ENCODE measurements around the gene PXDN.
A peak's percentile ranks its signal among the peaks of the same experiment; 100 is the strongest.

PXDN gene

GRCh38 chr2:1661891-1662605 lies 82.3 kb downstream of the PXDN start:
- DNase-seq: no peak

DNA sequence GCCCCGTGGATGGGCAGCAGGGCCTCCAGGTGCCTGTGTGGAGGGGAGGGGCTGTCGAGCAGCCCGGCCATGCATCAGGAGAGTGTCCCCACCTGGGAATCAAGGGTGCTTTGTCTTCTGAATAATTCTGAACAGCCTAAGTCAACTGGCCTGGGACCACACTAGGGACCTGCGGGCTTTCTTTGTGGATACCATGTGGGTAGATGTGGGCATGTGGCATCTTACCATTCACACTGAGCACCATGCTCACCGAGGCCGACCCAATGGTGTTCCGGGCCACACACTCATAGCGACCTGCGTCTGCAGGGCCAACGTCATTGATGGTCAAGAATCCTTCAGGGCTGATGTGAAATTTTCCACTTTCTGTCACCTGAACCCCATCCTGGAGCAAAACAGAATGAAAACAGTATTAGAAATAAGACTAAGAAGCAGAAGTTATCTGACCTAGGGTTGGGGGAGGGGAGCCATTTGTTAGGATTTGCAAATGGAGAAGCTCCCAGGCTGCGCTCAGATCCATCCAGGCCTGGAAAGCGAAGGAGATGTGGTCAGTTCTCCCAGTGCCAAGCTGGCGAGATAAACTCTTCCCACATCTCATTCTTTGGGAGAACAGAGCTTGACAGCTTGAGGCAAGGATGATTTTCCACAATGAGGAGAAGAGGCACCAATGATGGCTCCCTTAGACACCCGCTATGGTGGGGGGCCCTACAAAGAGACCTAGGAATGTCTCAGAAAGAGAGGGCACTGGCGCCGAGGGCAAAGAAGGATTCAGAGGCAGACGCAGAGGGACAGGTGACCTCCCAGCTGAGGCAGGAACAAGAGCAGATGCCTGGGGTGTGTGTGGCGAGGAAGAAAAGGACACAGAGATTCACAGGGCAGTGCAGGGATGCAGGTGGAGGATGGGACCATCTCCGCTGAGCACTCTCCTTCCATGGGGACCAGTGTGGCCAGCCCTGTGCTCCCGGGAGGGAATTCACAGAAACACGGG lies 83.4 kb downstream of the PXDN start:
- no peak for DNase-seq

DNA sequence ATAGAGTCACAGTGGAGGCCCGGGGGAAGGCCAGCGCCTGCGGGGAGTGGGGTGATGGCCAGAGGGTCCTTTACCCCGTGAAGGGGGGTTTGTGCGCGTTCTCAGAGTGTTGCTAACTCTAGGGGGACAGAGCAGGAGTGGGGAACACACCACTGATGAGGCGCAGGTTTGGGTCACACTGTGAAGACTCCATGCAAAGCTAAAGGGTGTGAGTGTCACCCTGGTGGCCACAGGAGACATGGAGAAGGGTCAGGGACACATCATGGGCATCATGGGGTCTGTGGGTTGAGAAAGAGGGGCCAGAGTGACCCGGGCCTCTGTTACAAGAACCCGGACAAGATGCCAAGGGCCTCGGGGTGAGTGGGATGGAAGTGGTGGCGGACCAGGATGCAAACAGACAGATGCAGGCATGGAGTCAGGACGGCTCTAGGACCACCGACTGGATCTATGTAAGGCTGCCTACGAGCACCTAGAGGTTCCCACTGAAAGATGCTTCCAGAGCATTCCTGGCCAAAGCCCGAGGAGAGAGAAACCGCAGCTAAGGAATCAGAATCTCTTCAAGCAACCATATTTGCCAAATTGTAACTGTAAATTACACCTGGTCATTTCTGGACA lies 84.3 kb downstream of the PXDN start:
- DNase-seq: no peak

DNA sequence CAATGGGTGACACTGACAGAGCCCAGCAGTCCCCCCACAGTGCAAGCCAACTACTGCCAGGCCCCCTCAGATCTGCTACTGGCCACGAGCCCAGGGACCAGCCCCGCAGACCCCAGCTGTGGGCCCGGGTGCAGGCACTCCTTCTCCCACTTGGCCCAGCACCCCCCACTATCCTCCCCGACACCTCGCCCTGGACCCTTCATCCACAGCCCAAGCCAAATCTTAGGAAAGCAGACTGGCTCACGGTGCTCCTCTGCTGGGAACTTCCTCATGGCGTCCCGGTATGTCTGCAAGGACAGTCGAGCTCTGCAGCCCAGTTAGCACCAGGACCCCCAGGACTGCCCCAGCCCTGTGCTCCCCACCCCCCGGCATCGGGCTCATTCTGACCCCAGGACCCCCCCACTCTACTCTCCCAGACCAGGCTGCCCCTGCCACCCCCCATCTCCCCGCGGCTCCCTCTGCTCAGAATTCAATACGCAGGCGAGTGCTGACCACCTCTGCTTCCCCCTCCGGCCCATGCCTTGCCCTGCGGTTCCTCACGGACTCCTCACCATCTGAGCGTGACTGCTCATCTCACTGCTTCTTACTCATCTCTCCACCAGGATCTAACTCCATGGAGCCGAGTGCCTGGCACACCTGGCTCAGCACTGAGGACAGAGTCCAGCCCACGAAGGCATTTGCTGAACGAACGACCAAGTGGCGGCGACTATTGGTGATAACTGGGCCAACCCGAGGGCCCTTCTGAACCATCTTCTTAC lies 85.7 kb downstream of the PXDN start:
- no peak for DNase-seq

GRCh38 chr2:1656961-1657841 lies 87.1 kb downstream of the PXDN start:
- no peak for DNase-seq

GRCh38 chr2:1656326-1656960 lies 87.9 kb downstream of the PXDN start:
- DNase-seq: no peak

GRCh38 chr2:1655461-1655860 lies 88.9 kb downstream of the PXDN start:
- DNase-seq: no peak

GRCh38 chr2:1654696-1655374 lies 89.5 kb downstream of the PXDN start:
- no peak for DNase-seq

DNA sequence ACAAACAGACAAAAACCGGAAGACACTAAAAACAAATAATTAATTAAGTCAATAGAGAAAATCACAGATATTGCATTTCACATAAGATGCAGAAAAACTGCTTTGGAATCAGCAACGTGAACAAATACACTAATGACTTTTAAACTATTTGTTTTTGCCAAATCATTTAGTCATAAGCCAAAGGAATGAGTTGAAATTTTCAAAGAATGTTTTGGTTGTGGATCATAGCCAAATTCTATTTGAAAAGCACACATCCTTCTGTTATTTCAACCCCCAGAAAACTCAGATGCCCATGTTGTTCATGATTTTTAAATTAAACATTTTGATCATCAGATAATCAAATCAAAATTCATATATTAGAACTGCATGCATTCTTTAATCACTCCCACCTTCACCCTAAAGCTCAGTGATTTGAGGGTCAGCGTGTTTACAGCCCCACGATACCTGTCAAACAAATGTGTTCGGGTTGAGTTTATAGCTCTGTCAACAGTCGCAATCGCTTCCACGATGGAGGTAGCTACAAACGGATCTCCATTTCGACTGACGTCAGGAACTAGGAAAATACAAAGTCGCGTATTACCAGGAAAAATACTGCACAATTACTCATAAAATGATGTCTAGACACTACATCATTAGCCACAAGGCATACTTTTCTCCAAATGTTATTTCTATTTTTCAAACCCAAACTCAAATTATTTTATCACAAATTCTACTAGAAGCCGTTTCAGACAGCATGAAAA lies 90.2 kb downstream of the PXDN start:
- DNase-seq: peak; percentile 18

DNA sequence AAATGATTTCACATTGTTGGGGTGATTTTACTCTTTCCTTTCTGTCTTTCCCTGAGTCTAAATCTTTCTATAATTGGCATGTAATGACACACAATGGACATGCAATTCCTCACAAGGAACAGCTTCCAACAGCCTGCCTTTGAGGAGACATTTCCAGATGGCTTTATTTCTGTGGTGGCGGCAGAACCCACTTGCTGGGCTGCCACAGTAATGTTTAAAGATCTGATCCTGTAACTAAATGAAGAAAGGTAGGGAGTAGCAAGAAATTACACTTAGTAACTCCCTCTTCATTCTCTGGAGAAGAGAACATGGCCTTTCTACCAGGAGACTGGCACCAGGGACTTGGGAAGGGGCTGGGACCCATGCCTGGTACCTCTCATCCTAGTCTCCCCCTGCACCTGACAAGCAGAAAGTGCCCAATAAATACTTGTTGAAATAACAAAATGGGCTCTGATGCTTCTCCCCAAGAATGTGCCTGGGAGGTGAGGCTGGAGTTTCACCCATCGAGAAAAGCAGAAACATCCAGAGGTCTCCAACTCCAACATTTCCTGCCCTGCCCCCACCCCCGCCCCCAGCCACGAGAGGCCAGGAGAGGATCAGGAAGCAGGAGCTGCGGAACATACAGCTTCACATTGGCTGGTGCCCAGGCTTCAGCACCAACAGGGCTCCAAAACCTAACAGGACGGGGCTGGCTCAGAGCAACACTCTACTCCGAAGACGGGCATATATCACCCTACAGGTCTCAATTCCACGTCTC lies 92.1 kb downstream of the PXDN start:
- no peak for DNase-seq

- DNase-seq: no peak
Measured at GRCh38 chr2:1651121-1652033, 92.9 kb downstream of the PXDN start.

DNA sequence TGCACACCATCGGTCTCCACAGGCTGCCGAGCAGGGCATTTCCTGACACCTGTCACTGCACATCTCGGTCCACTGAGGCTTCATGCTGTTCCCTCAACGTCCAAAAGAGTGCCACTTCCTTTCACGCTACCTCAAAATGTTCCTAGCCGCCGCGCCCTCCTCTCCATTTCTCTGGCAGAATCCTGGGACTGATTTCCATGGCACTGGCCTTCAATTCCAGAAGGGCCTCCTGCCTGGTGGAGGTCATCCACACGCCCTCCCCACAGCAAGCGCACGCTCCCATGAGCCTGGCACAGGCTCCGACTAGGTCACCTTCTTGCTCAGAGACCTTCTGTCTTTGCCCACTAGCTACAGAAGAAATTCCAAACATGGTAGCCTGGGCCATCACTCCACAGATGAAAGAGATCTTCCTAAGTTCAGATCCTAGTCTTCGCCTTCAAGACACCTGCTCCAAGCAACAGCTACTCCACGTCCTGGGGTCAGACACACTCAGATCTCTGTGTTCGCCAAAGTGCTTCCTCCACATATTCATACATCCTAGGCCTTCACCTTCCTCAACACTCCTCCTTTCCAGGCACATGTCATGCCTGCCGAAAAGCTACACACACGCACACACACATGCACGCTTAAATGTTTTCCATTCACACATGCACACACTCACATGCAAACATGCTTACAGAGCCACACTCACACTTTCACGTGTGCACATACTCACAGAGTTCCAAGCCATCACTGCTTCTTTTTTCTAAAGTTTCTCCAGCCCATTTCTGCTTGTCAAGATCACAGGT lies 94.0 kb downstream of the PXDN start:
- DNase-seq: no peak

- DNase-seq: no peak
Measured at GRCh38 chr2:1649103-1650084, 94.9 kb downstream of the PXDN start.

DNA sequence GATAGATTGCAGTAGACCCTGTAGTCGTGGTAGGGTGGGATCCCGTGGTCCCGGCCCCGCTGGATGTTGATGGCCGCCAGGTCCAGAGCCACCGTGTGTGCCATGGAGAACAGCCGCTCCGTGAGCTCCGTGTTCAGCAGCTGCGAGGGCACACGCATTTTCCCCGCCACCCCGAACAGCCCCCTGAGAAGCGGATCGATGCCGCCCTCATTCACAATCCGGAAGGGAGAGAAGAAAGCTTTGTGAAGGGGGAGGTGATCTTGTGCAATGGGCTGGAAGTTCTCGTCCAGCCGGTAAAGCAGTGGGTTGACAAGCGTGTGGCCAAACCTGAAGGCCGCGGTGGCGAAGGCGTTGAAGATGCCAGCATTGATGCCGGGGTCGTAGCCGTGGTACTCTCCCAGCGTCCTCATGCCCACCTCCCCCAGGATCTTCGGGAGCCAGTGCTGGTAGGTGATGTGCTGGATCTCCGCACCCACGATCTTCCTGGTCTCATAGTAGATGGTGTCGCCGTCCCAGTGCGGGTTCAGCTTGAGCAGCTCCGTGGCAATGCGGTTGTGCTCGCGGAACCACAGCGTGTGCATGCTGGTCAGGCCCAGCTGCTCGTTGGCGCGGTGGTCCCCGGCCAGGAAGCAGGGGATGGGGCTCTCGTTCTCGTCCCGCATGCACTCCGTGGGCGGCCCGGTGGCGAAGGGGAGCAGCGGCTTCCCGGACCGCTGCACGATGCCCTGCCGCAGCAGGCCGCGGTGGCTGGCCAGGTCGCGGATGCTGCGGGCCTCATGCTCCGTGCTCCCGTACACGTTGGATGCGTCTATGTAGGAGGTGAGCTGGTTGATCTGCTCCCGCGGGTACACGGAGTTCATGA lies 95.8 kb downstream of the PXDN start:
- DNase-seq: no peak
